Fibroblast of lung (primary cell): ENCODE measurements around the gene DERL2.

Experiments
- CTCF ChIP-seq, 2 donors: IDR thresholded peaks in 1 of 2; conservative IDR thresholded peaks in 1 of 2; 1 replicate in 1 of 2; 2 replicates in 1 of 2; pipeline ENCODE4 v1.5.1; 2011 to 2012; ENCODE audit warnings: low read length in 2 of 2, control low read depth in 1 of 2, inconsistent platforms in 1 of 2, low read depth in 1 of 2, mild to moderate bottlenecking in 1 of 2
- EZH2 ChIP-seq: IDR thresholded peaks from 2 replicates; pipeline ENCODE4 v1.5.1; 2012; ENCODE audit warnings: low read length, control low read depth, mild to moderate bottlenecking; ENCODE audit errors: missing control alignments

GRCh38 chr17:5473906-5474305 is 12.1 kb downstream of the DERL2 start:
- TF ChIP-seq CTCF (conservative IDR thresholded peaks at IDR 0.05 in 1 of 2, IDR thresholded peaks at IDR 0.05 in 1 of 2; ENCODE audit: low read depth in 1 of 2, low read length in 2 of 2) (no peak), EZH2 (no peak)
